Thymus (tissue), 11 donors: ENCODE measurements around the gene GABRA5. TPM values are rescaled to one million over a fixed set of nuclear protein-coding genes. Genes with fewer than 3 reads are reported as not detected.

ENCODE experiments used
- DNase-seq, 9 donors: peaks; one replicate each; pipeline ENCODE4 v3.0.0-alpha.2; 2013; ENCODE audit warnings: low spot score in 9 of 9, low read depth in 6 of 9, missing footprints in 1 of 9
- H3K27ac ChIP-seq, 2 donors: one replicate each; pipeline ENCODE4 v1.5.1; 2013; ENCODE audit warnings: control low read depth in 1 of 2, low read depth in 1 of 2, low read length in 1 of 2, mild to moderate bottlenecking in 1 of 2, moderate library complexity in 1 of 2
- H3K27me3 ChIP-seq, 2 donors: one replicate each; pipeline ENCODE4 v1.5.1; 2013; ENCODE audit warnings: low read length in 1 of 2; ENCODE audit not compliant: control insufficient read depth in 2 of 2, insufficient read depth in 1 of 2
- H3K36me3 ChIP-seq, 2 donors: one replicate each; pipeline ENCODE4 v1.5.1; 2013; ENCODE audit warnings: low read length in 1 of 2, mild to moderate bottlenecking in 1 of 2, moderate library complexity in 1 of 2; ENCODE audit not compliant: control insufficient read depth in 2 of 2, insufficient read depth in 2 of 2
- H3K4me1 ChIP-seq, 2 donors: one replicate each; pipeline ENCODE4 v1.5.1; 2013; ENCODE audit warnings: low read length in 2 of 2; ENCODE audit not compliant: control insufficient read depth in 2 of 2, insufficient read depth in 2 of 2
- H3K4me3 ChIP-seq, 2 donors: one replicate each; pipeline ENCODE4 v1.5.1; 2013; ENCODE audit warnings: low read length in 2 of 2, control low read depth in 1 of 2, mild to moderate bottlenecking in 1 of 2
- H3K9me3 ChIP-seq, 2 donors: one replicate each; pipeline ENCODE4 v1.5.1; 2013; ENCODE audit warnings: low read length in 1 of 2, mild to moderate bottlenecking in 1 of 2; ENCODE audit not compliant: control insufficient read depth in 2 of 2, insufficient read depth in 1 of 2
- WGBS: extraction: QIAGEN DNeasy Blood & Tissue Kit; methylation state at CpG from one replicate; pipeline ENCODE4 v1.1.7; 2013; 5-methylcytosine and 5-hydroxymethylcytosine counted together
- polyA plus RNA-seq: library from polyadenylated mRNA; stranded (reverse); fragments of 200-250 nt; gene quantifications from one replicate; pipeline ENCODE4 v1.2.3, GENCODE V29; 2013
- total RNA-seq: library from RNA; stranded (reverse); fragments of 120-200 nt; gene quantifications from one replicate; pipeline ENCODE4 v1.2.4, GENCODE V29; 2013
- donor health status: healthy.

Gene GABRA5
- total and polyA plus RNA-seq, 2 donors, result 18.9 to 26.1 TPM

DNA sequence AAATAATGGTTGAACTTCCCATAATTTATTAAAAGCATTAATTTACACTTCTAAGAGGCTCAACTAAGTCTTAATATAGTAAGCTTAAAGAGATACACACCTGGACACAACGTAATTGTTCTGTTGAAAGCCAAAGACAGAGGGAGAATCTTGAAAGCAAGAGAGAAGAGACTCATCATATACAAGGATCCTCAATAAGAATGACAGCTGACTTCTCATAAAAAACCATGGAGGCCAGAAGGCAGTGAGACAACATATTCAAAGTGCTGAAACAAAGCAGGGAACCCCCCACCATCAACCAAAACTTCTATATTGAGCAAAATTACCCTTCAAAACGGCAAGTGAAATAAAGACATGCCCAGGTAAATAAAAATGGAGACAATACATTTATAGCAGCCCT, 87.5 kb downstream of the GABRA5 start:
- H3K27ac ChIP-seq, result no peak overlapping the region
- H3K9me3 ChIP-seq, result no peaks in the 10 kb centered on the region
- no peaks in the 10 kb centered on the region for H3K36me3 ChIP-seq
- H3K4me3 ChIP-seq, result no peak overlapping the region
- 80% methylated on average over 2 of the region's 2 CpGs for WGBS
- H3K27me3 ChIP-seq, result no peaks in the 10 kb centered on the region
- DNase-seq, result no peak
- H3K4me1 ChIP-seq, result no peaks in the 10 kb centered on the region

DNA sequence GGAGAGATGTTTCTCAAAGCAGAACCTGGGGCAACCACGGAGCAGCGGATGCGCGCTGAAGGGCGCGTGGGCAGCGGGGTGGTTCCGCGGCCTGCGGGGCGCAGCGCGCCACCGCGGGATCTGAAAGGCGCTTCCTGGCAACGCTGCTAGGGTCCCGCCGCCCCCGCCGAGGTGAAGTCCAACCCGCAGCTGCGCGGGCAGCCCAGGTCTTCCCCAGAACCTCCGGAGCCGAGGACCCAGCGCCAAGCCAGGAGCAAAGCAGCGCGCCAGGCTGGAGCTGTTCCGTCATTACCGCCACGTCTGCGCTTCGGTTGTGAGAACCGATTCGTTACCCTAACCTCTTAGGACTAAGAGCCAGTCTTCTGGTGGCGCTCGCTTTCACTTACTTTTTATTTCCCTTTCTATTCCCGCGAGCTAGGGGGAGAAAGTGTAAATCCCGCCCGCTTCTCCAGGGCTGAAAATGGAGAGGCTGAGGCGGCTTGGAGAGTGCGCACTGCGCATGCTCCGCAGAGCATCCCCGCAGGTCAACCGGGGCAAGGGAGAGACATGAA, 100.9 kb downstream of the GABRA5 start:
- Histone ChIP-seq H3K36me3 (no peaks in the 10 kb centered on the region), H3K27ac (no peak overlapping the region), H3K27me3 (peaks cover 23 to 28% of the 10 kb centered on the region in 2 donors), H3K4me1 (no peaks in the 10 kb centered on the region), H3K9me3 (no peaks in the 10 kb centered on the region), H3K4me3 (peak overlapping the region in 1 of 2 donors; percentile 8)
- no peak for DNase-seq
- 7% methylated on average over 48 of the region's 48 CpGs for WGBS

GRCh38 chr15:26968806-26969205, 101.9 kb downstream of the GABRA5 start:
- Histone ChIP-seq H3K9me3 (no peaks in the 10 kb centered on the region), H3K4me3 (no peak overlapping the region), H3K27me3 (peaks cover 23 to 29% of the 10 kb centered on the region in 2 donors), H3K36me3 (no peaks in the 10 kb centered on the region), H3K27ac (no peak overlapping the region), H3K4me1 (no peaks in the 10 kb centered on the region)
- 65% methylated on average over 2 of the region's 2 CpGs for WGBS
- DNase-seq, result no peak

GRCh38 chr15:26970712-26971210, 103.9 kb downstream of the GABRA5 start, which contains the start of gene GABRG3:
GABRG3 (plus strand) TSS chr15:26971181.
- H3K27me3 ChIP-seq, result peaks cover 23 to 29% of the 10 kb centered on the region in 2 donors
- no peak within 1 kb of the TSS for H3K27ac ChIP-seq
- no peaks in the 10 kb centered on the region for H3K9me3 ChIP-seq
- H3K4me1 ChIP-seq, result no peaks in the 10 kb centered on the region
- H3K36me3 ChIP-seq, result no peaks in the 10 kb centered on the region
- no peak for DNase-seq
- H3K4me3 ChIP-seq, result peak within 1 kb of the TSS in 1 of 2 donors; percentile 11
- WGBS, result 5% methylated on average over 33 of the region's 33 CpGs

DNA sequence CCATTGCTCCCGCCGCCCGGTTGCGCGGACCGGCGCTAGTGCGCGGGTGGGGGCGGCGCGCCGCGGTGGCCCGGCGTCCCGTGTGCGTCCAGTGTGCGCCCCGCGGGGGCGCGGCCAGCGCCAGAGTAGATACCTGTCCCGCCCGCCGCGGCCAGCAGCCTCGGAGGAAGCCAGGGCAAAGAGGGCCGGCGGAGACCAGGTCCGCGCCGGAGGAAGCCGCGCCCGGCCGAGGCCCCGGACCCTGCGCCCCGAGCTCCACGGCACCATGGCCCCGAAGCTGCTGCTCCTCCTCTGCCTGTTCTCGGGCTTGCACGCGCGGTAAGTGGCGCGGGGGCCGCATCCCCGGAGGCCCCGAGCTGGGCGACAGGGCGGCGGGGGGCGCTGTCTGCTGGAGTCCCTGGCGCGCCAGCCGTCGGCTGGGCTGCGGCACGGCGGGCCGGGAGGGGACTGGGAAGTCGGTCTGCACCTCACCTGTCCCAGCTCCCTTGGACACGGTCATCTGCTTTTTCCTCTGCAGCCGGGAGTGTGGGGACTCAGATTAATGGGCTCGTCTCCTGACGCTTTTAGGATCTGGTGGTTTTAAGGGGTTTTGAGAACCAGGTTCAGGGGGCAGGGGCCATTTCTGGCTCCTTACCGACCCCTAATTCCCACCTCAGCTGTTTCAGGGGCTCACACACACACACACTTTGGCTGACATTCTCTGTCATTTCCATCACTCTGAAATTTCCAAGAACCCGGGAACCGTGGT, 104.6 kb downstream of the GABRA5 start:
- no peaks in the 10 kb centered on the region for H3K4me1 ChIP-seq
- peaks cover 23 to 29% of the 10 kb centered on the region in 2 donors for H3K27me3 ChIP-seq
- H3K4me3 ChIP-seq, result peak overlapping the region in 1 of 2 donors; percentile 11
- no peaks in the 10 kb centered on the region for H3K36me3 ChIP-seq
- no peaks in the 10 kb centered on the region for H3K9me3 ChIP-seq
- 7% methylated on average over 72 of the region's 72 CpGs for WGBS
- no peak overlapping the region for H3K27ac ChIP-seq
- DNase-seq, result no peak

DNA sequence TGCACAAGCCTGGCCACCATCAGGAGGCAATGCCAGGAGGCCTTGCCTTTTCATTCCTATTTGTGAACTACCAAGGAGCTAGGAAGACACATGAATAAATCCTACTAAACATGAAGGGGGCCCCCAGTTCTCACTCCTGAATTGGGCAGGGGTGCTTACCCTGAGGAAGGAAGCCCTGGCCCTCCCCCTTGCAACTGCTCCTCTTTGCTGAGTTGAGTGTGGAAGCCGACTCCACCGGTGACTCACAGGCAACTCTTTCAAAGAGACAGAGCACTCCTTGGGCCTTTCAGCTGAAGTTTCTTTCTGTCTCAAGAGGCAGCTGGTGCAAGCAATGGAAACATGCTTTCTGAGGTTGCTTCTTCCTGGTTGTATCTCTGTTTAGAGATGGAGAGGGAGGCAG, 105.8 kb downstream of the GABRA5 start:
- Histone ChIP-seq H3K27ac (no peak overlapping the region), H3K9me3 (no peaks in the 10 kb centered on the region), H3K4me3 (no peak overlapping the region), H3K36me3 (no peaks in the 10 kb centered on the region), H3K4me1 (no peaks in the 10 kb centered on the region), H3K27me3 (peaks cover 23 to 28% of the 10 kb centered on the region in 2 donors)
- no peak for DNase-seq
- 58% methylated on average over 2 of the region's 2 CpGs for WGBS

DNA sequence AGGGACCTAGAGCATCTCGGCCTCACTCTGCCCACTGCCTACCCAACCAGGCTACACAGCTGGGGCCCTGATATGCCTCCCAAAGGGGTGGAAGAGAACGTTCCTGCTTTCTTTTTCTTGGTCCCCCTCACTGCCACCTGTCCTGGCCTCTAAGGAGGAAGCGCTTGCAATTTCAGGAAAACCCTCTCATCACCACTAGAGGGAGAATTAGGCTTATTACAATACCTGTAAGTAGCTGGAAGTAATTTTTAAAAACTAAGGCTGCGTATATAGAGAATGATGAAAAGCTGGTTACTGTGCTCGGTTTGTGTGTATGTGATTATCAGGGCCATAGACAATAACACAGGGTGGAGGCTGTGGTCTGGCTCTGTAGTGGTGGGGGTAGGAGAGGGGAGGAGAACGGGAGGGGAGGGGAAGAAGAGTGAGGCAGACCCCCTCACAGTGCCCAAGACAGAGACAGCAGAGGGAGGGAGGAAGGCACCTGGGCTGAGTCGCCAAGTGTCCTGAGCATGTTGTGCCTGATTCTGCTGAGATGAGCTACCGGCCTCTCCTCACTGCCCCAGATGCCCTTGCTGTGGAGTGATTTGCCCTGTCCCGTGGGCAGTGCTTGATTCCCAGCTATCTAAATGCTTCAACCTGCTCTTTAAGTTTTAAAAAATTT, 107.4 kb downstream of the GABRA5 start:
- no peak overlapping the region for H3K27ac ChIP-seq
- no peak overlapping the region for H3K4me3 ChIP-seq
- no peaks in the 10 kb centered on the region for H3K9me3 ChIP-seq
- WGBS, result 24% methylated on average over 9 of the region's 9 CpGs
- peak in 1 of 9 donors; percentile 8 for DNase-seq
- H3K4me1 ChIP-seq, result no peaks in the 10 kb centered on the region
- peaks cover 21 to 23% of the 10 kb centered on the region in 2 donors for H3K27me3 ChIP-seq
- no peaks in the 10 kb centered on the region for H3K36me3 ChIP-seq

GRCh38 chr15:26981492-26981891, 114.6 kb downstream of the GABRA5 start:
- H3K9me3 ChIP-seq, result no peaks in the 10 kb centered on the region
- 9% methylated on average over 4 of the region's 4 CpGs for WGBS
- no peak overlapping the region for H3K27ac ChIP-seq
- no peaks in the 10 kb centered on the region for H3K27me3 ChIP-seq
- DNase-seq, result no peak
- no peaks in the 10 kb centered on the region for H3K4me1 ChIP-seq
- H3K4me3 ChIP-seq, result no peak overlapping the region
- H3K36me3 ChIP-seq, result no peaks in the 10 kb centered on the region

DNA sequence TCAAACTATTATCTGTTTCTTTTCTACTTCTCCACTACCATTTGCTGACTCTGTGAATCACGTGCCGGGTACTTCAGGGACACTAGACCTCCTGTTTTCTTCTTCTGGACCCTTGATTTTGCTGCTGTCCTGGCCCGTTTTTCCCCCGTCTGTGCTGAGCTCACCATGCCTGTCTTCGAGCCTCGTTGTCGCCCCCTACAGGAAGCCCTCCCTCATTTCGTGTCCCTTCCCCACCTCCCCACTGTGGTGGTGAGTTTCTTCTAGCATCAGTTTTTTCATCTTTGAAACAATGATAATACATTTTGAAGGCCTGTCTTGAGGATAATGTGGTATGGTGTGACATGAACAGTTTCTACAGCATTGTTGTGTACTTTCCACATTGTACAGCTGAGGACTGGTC, 117.0 kb downstream of the GABRA5 start:
- 83% methylated on average over 8 of the region's 8 CpGs for WGBS
- no peaks in the 10 kb centered on the region for H3K36me3 ChIP-seq
- DNase-seq, result no peak
- H3K9me3 ChIP-seq, result no peaks in the 10 kb centered on the region
- H3K27me3 ChIP-seq, result no peaks in the 10 kb centered on the region
- no peaks in the 10 kb centered on the region for H3K4me1 ChIP-seq
- H3K4me3 ChIP-seq, result no peak overlapping the region
- H3K27ac ChIP-seq, result no peak overlapping the region
